Pancreas (tissue), 10 donors: ENCODE results near the gene ST6GALNAC4. TPM values are rescaled to one million over a fixed set of nuclear protein-coding genes. Genes with fewer than 3 reads are reported as not detected.

Experiments used
- ATAC-seq, 4 donors: fragments of 200-7000 bp; cut with Tn5 transposase; one replicate each; pipeline versions ENCODE4 v1.8.0 to v1.9.1; 2020; ENCODE audit warnings: mild to moderate bottlenecking in 4 of 4, moderate library complexity in 4 of 4
- DNase-seq, 6 donors: peaks; one replicate each; pipeline ENCODE4 v3.0.0-alpha.2; 2020
- FAIRE-seq: peaks from 2 replicates; lab custom pipeline; 2012; peaks lifted over from hg19 to GRCh38; lab: Jason Lieb, UNC
- H3K27ac ChIP-seq, 4 donors: fragments of 200-600 bp; sonication (generic); 1 replicate in 3 of 4; 2 replicates in 1 of 4; pipeline versions ENCODE4 v1.5.0 to v1.8.0; 2020
- H3K27me3 ChIP-seq, 4 donors: fragments of 200-600 bp; one replicate each; pipeline ENCODE4 v1.8.0; 2021
- H3K36me3 ChIP-seq, 3 donors: fragments of 200-600 bp; sonication (generic) in 1 of 3; one replicate each; pipeline versions ENCODE4 v1.5.0 to v1.8.0; 2020 to 2021
- H3K4me1 ChIP-seq, 3 donors: fragments of 200-600 bp; one replicate each; pipeline ENCODE4 v1.8.0; 2021
- H3K4me3 ChIP-seq, 4 donors: fragments of 200-600 bp; sonication (generic) in 2 of 4; one replicate each; pipeline versions ENCODE4 v1.5.0 to v1.8.0; 2020 to 2021
- H3K9me3 ChIP-seq, 4 donors: fragments of 200-600 bp; one replicate each; pipeline ENCODE4 v1.8.0; 2021
- CTCF ChIP-seq, 4 donors: fragments of 200-600 bp; sonication (generic) in 3 of 4; IDR thresholded peaks; one replicate each; pipeline versions ENCODE4 v1.5.0 to v1.8.0; 2021; ENCODE audit warnings: antibody characterized with exemption in 4 of 4
- WGBS, 2 donors: extraction: QIAGEN DNeasy Blood & Tissue Kit; methylation state at CpG; one replicate each; pipeline ENCODE4 v1.1.7; 2013; 5-methylcytosine and 5-hydroxymethylcytosine counted together
- intact Hi-C, 3 donors: fragments of 100-400 bp; cut with DNase I; formaldehyde crosslinking; loops; one replicate each; pipeline versions ENCODE4 v1.11.1 to v1.14.2; 2022
- polyA plus RNA-seq, 2 donors: library from polyadenylated mRNA; stranded (reverse); fragments of 200-250 nt; gene quantifications; one replicate each; pipeline ENCODE4 v1.2.3, GENCODE V29; 2013
- total RNA-seq, 6 donors: library from RNA; stranded (reverse); fragmentation: NEBNext Ultra II Directional in 4 of 6; extraction: Animal tissue kit (Norgen Biotek cat#: 25700) in 4 of 6; gene quantifications; one replicate each; pipeline versions ENCODE4 v1.2.1 to v1.2.4, GENCODE V29; 2021 to 2023
- donor health status: healthy with polysubstance abuse.
- donor health status: DM: no; HTN: no; CAD: no; lungs with moderate emphysema.
- donor health status: DM: no; HTN: no; CAD: no.
- donor health status: control.
- donor health status: control.
- donor health status: Bipolar disorder and iron deficiency.
- donor health status: DM: yes; HTN: yes; CAD: no.
- donor health status: DM: no; HTN: no; CAD: no.
- donor health status: DM: no; HTN: no; CAD: no.
- donor health status: DM: yes; HTN: yes; CAD: no.

The ST6GALNAC4 gene
- total and polyA plus RNA-seq, 8 donors, result 22.2 to 66.6 (median 33.9) TPM

- TF ChIP-seq CTCF (IDR thresholded peaks at IDR 0.05), result no peak
- intact Hi-C loops, result no loop called here
- H3K4me1 ChIP-seq, result peaks cover 9 to 35% (median 14%) of the 10 kb centered on the region in 3 donors
- no peak for FAIRE-seq
- H3K9me3 ChIP-seq, result no peaks in the 10 kb centered on the region
- H3K27ac ChIP-seq, result peak overlapping the region; percentile 58 to 78 (median 70)
- H3K27me3 ChIP-seq, result no peaks in the 10 kb centered on the region
- WGBS, 2 donors, result 42 to 46% methylated on average over 5 of the region's 5 CpGs
- peak in 3 of 6 donors; percentile 66 to 72 (median 71) for DNase-seq
- H3K36me3 ChIP-seq, result peaks cover 0 to 18% (median 8%) of the 10 kb centered on the region in 3 donors
- ATAC-seq, result peak; percentile 2 to 23 (median 14)
- peak overlapping the region in 3 of 4 donors; percentile 48 to 66 (median 63) for H3K4me3 ChIP-seq
These were observed 1.5 kb downstream of the ST6GALNAC4 start for GRCh38 chr9:127915325-127915752.

- intact Hi-C loops, result no loop called here
- no peak for TF ChIP-seq CTCF (IDR thresholded peaks at IDR 0.05)
- Histone ChIP-seq H3K4me1 (peaks cover 9 to 25% (median 14%) of the 10 kb centered on the region in 3 donors), H3K9me3 (no peaks in the 10 kb centered on the region), H3K27me3 (no peaks in the 10 kb centered on the region), H3K4me3 (no peak overlapping the region), H3K27ac (no peak overlapping the region), H3K36me3 (peaks cover 0 to 25% (median 11%) of the 10 kb centered on the region in 3 donors)
- DNase-seq, result no peak
- 95% methylated on average over 11 of the region's 11 CpGs for WGBS, 2 donors
- ATAC-seq, result no peak
- no peak for FAIRE-seq
These were observed 3.2 kb downstream of the ST6GALNAC4 start for GRCh38 chr9:127913682-127914081.

GRCh38 chr9:127912882-127913281 is 4.0 kb downstream of the ST6GALNAC4 start:
- DNase-seq, result peak in 3 of 6 donors; percentile 61 to 67 (median 65)
- peak in 1 of 4 donors; percentile 24 for ATAC-seq
- intact Hi-C loops, result no loop called here
- Histone ChIP-seq H3K36me3 (peaks cover 0 to 33% (median 13%) of the 10 kb centered on the region in 3 donors), H3K4me3 (no peak overlapping the region), H3K27me3 (no peaks in the 10 kb centered on the region), H3K4me1 (peaks cover 9 to 19% (median 14%) of the 10 kb centered on the region in 3 donors), H3K9me3 (no peaks in the 10 kb centered on the region), H3K27ac (no peak overlapping the region)
- no peak for TF ChIP-seq CTCF (IDR thresholded peaks at IDR 0.05)
- no peak for FAIRE-seq
- WGBS, 2 donors, result 36 to 53% methylated on average over 5 of the region's 5 CpGs

- intact Hi-C loops, result no loop called here
- Histone ChIP-seq H3K9me3 (no peaks in the 10 kb centered on the region), H3K36me3 (peaks cover 0 to 33% (median 13%) of the 10 kb centered on the region in 3 donors), H3K27me3 (no peaks in the 10 kb centered on the region), H3K4me1 (peaks cover 9 to 14% (median 13%) of the 10 kb centered on the region in 3 donors), H3K27ac (no peak overlapping the region), H3K4me3 (no peak overlapping the region)
- DNase-seq (peak in 1 of 6 donors; percentile 73), ATAC-seq (no peak), FAIRE-seq (no peak)
- WGBS, 2 donors, result 94% methylated on average over 31 of the region's 31 CpGs
- TF ChIP-seq CTCF (IDR thresholded peaks at IDR 0.05), result no peak
These were observed 4.5 kb downstream of the ST6GALNAC4 start for GRCh38 chr9:127912296-127912695.

- DNase-seq (no peak), ATAC-seq (no peak), FAIRE-seq (no peak)
- H3K27ac ChIP-seq, result no peak overlapping the region
- no peak overlapping the region for H3K4me3 ChIP-seq
- TF ChIP-seq CTCF (IDR thresholded peaks at IDR 0.05), result no peak
- no peaks in the 10 kb centered on the region for H3K27me3 ChIP-seq
- intact Hi-C loops, result no loop called here
- no peaks in the 10 kb centered on the region for H3K9me3 ChIP-seq
- H3K36me3 ChIP-seq, result peaks cover 0 to 33% (median 13%) of the 10 kb centered on the region in 3 donors
- peaks cover 7 to 16% (median 14%) of the 10 kb centered on the region in 3 donors for H3K4me1 ChIP-seq
- WGBS, 2 donors, result 66 to 75% methylated on average over 6 of the region's 6 CpGs
These were observed 6.1 kb downstream of the ST6GALNAC4 start for GRCh38 chr9:127910613-127911205.
